ENCODE measurements around the gene XPA.

Gene XPA

DNA sequence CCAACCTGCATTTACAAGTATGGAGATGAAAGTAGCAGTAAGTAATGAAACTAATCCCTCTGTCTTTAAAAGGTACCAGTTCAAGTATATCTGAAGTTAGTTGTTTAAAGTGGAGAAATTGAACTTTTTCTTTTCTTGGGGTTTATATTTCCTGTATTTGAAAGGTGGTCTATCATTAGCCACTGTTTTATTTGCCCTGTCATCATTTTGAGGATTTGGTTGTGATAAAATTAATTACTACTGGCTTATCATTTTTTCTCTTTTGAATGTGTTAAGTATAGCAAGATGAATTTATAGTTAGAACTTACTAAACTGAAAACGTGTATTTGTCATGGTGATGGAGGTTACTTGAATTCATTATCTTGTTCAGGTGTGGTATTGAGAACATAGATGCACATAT, 38.4 kb downstream of the XPA start:
- no peak overlapping the region for H3K4me3 ChIP-seq (replicated peaks; ENCODE audit: low read depth, low read length)
- DNase-seq (ENCODE audit: extremely low read depth, insufficient read length) = no peak
- no peaks in the 10 kb centered on the region for H3K27me3 ChIP-seq (replicated peaks; ENCODE audit: control insufficient read depth, insufficient read depth, low read length)
- no peak for TF ChIP-seq CTCF (IDR thresholded peaks at IDR 0.05; ENCODE audit: insufficient read depth, low read length, poor library complexity, severe bottlenecking)
- H3K36me3 ChIP-seq (ENCODE audit: control insufficient read depth, insufficient read depth, low read length) = peaks cover 6% of the 10 kb centered on the region

- no peak for DNase-seq (ENCODE audit: extremely low read depth, insufficient read length)
- no peaks in the 10 kb centered on the region for H3K27me3 ChIP-seq (replicated peaks; ENCODE audit: control insufficient read depth, insufficient read depth, low read length)
- no peak overlapping the region for H3K4me3 ChIP-seq (replicated peaks; ENCODE audit: low read depth, low read length)
- peaks cover 7% of the 10 kb centered on the region for H3K36me3 ChIP-seq (ENCODE audit: control insufficient read depth, insufficient read depth, low read length)
- TF ChIP-seq CTCF (IDR thresholded peaks at IDR 0.05; ENCODE audit: insufficient read depth, low read length, poor library complexity, severe bottlenecking) = no peak
These were observed 45.5 kb downstream of the XPA start for GRCh38 chr9:97651646-97652045.

DNA sequence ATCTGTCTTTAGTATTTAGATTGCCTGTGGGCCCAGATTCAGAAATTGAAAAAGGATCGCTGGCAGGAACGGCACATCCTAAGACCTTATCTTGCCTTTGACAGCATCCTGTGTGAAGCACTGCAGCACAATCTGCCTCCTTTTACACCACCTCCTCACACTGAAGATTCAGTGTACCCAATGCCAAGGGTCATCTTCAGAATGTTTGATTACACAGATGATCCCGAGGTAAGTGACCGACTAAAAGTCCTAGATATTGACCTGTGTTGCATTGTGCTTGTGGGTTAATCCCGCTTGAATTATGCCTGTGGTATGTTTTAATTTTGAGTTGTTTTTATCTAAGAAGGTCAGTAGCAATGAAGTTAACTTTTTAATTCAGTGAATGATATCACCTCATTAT, 49.1 kb downstream of the XPA start:
- H3K36me3 ChIP-seq (ENCODE audit: control insufficient read depth, insufficient read depth, low read length) = peaks cover 10% of the 10 kb centered on the region
- DNase-seq (ENCODE audit: extremely low read depth, insufficient read length) = no peak
- TF ChIP-seq CTCF (IDR thresholded peaks at IDR 0.05; ENCODE audit: insufficient read depth, low read length, poor library complexity, severe bottlenecking) = no peak
- no peaks in the 10 kb centered on the region for H3K27me3 ChIP-seq (replicated peaks; ENCODE audit: control insufficient read depth, insufficient read depth, low read length)
- no peak overlapping the region for H3K4me3 ChIP-seq (replicated peaks; ENCODE audit: low read depth, low read length)

GRCh38 chr9:97645720-97646119, 51.4 kb downstream of the XPA start:
- no peaks in the 10 kb centered on the region for H3K27me3 ChIP-seq (replicated peaks; ENCODE audit: control insufficient read depth, insufficient read depth, low read length)
- TF ChIP-seq CTCF (IDR thresholded peaks at IDR 0.05; ENCODE audit: insufficient read depth, low read length, poor library complexity, severe bottlenecking) = no peak
- peaks cover 9% of the 10 kb centered on the region for H3K36me3 ChIP-seq (ENCODE audit: control insufficient read depth, insufficient read depth, low read length)
- no peak for DNase-seq (ENCODE audit: extremely low read depth, insufficient read length)
- H3K4me3 ChIP-seq (replicated peaks; ENCODE audit: low read depth, low read length) = no peak overlapping the region

- no peak for TF ChIP-seq CTCF (IDR thresholded peaks at IDR 0.05; ENCODE audit: insufficient read depth, low read length, poor library complexity, severe bottlenecking)
- Histone ChIP-seq H3K36me3 (ENCODE audit: control insufficient read depth, insufficient read depth, low read length) (peaks cover 1% of the 10 kb centered on the region), H3K27me3 (replicated peaks; ENCODE audit: control insufficient read depth, insufficient read depth, low read length) (no peaks in the 10 kb centered on the region), H3K4me3 (replicated peaks; ENCODE audit: low read depth, low read length) (no peak overlapping the region)
- no peak for DNase-seq (ENCODE audit: extremely low read depth, insufficient read length)
These were observed 56.8 kb downstream of the XPA start for GRCh38 chr9:97640325-97640724.

DNA sequence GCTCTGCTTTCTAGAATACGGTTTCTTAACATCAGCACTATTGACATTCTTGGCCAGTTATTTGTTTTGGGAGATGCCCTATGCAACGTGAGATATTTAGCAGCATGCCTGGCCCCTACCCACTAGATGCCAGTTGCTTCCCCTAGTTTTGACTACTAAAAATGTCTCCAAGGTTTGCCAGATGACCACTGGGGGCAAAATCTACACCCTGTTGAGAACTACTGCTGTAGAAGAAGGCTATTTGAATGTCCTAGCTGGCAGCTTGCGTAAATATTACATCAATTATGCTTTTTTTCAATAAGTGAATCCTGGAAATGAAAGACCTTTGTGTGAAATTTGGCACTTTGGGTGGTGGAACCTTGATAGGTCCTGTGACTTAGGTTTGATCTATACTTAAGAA, 58.5 kb downstream of the XPA start:
- DNase-seq (ENCODE audit: extremely low read depth, insufficient read length) = no peak
- Histone ChIP-seq H3K36me3 (ENCODE audit: control insufficient read depth, insufficient read depth, low read length) (no peaks in the 10 kb centered on the region; the same call in 1 of the 2 replicates), H3K4me3 (replicated peaks; ENCODE audit: low read depth, low read length) (no peak overlapping the region), H3K27me3 (replicated peaks; ENCODE audit: control insufficient read depth, insufficient read depth, low read length) (no peaks in the 10 kb centered on the region)
- TF ChIP-seq CTCF (IDR thresholded peaks at IDR 0.05; ENCODE audit: insufficient read depth, low read length, poor library complexity, severe bottlenecking) = peak; percentile 19

Measured in GM06990 (cell line).